GM12878 (cell line): ENCODE measurements around the gene DCC.

Source experiments
- CTCF ChIP-seq, 3 experiments: IDR thresholded peaks in 2 of 3; conservative IDR thresholded peaks in 1 of 3; 2 replicates each; pipeline ENCODE4 v1.5.1; 2011; ENCODE audit warnings: low read depth in 3 of 3, low read length in 3 of 3, mild to moderate bottlenecking in 3 of 3, control low read depth in 2 of 3, moderate library complexity in 2 of 3, inconsistent platforms in 1 of 3, mixed read lengths in 1 of 3; ENCODE audit not compliant: control insufficient read depth in 2 of 3, insufficient read depth in 1 of 3; ENCODE audit errors: extremely low read depth in 1 of 3
- EP300 ChIP-seq, 2 experiments: fragments of 150-350 bp in 1 of 2; IDR thresholded peaks; 2 replicates each; pipeline ENCODE4 v1.6.1; 2011 to 2012; ENCODE audit warnings: low read depth in 2 of 2, low read length in 2 of 2, borderline replicate concordance in 1 of 2, improper control_type of control experiment in 1 of 2, inconsistent platforms in 1 of 2; ENCODE audit not compliant: control insufficient read depth in 1 of 2
- EZH2 ChIP-seq: IDR thresholded peaks from 2 replicates; pipeline ENCODE4 v1.6.1; 2012; ENCODE audit warnings: low read depth, mild to moderate bottlenecking, control low read depth, inconsistent platforms, low read length, borderline replicate concordance; ENCODE audit not compliant: control insufficient read depth
- FOS ChIP-seq: IDR thresholded peaks from 3 replicates; pipeline ENCODE4 v1.6.1; 2011; ENCODE audit warnings: borderline replicate concordance; ENCODE audit not compliant: insufficient read length; ENCODE audit errors: extremely low read depth
- HSF1 ChIP-seq: fragments of 150-350 bp; IDR thresholded peaks from 2 replicates; pipeline ENCODE4 v1.6.1; 2014; ENCODE audit warnings: mild to moderate bottlenecking, low read depth, low read length
- MAX ChIP-seq: IDR thresholded peaks from 2 replicates; pipeline ENCODE4 v1.6.1; 2012; ENCODE audit warnings: low read depth, low read length, improper control_type of control experiment
- MYC ChIP-seq: IDR thresholded peaks from 2 replicates; pipeline ENCODE4 v1.6.1; 2011; ENCODE audit warnings: mild to moderate bottlenecking, low read length, moderate library complexity, inconsistent platforms; ENCODE audit not compliant: insufficient read depth, insufficient replicate concordance, insufficient read length, severe bottlenecking
- NFIC ChIP-seq: IDR thresholded peaks from 2 replicates; pipeline ENCODE4 v1.6.1; 2012; ENCODE audit warnings: low read depth, mild to moderate bottlenecking, inconsistent platforms, low read length, moderate library complexity
- POLR2A ChIP-seq: IDR thresholded peaks from 2 replicates; pipeline ENCODE4 v1.6.1; 2011; ENCODE audit warnings: low read depth, mild to moderate bottlenecking, low read length
- POLR2AphosphoS5 ChIP-seq: IDR thresholded peaks from 2 replicates; pipeline ENCODE4 v1.6.1; 2011; ENCODE audit warnings: mild to moderate bottlenecking, low read length, inconsistent platforms
- RAD21 ChIP-seq: IDR thresholded peaks from 2 replicates; pipeline ENCODE4 v1.6.1; 2011; ENCODE audit warnings: mild to moderate bottlenecking, low read depth, low read length, moderate library complexity; ENCODE audit not compliant: insufficient read depth
- RFX5 ChIP-seq: IDR thresholded peaks from 2 replicates; pipeline ENCODE4 v1.6.1; 2011; ENCODE audit warnings: low read depth, low read length, improper control_type of control experiment
- YY1 ChIP-seq: IDR thresholded peaks from 2 replicates; pipeline ENCODE4 v1.6.1; 2011; ENCODE audit warnings: low read depth, mild to moderate bottlenecking, low read length

- TF ChIP-seq RFX5, result no peak
- no peak for TF ChIP-seq FOS
- no peak for TF ChIP-seq CTCF (IDR thresholded peaks at IDR 0.05 in 2 of 3, conservative IDR thresholded peaks at IDR 0.05 in 1 of 3; ENCODE audit: control insufficient read depth in 2 of 3, extremely low read depth in 1 of 3, insufficient read depth in 1 of 3, low read depth in 3 of 3, low read length in 3 of 3)
- TF ChIP-seq YY1, result no peak
- TF ChIP-seq EP300 (IDR thresholded peaks at IDR 0.05; ENCODE audit: borderline replicate concordance in 1 of 2, control insufficient read depth in 1 of 2, low read depth in 2 of 2, low read length in 2 of 2), result no peak
- no peak for TF ChIP-seq NFIC
- no peak for TF ChIP-seq POLR2A
- no peak for TF ChIP-seq HSF1
- no peak for TF ChIP-seq EZH2
- no peak for TF ChIP-seq RAD21
- TF ChIP-seq MYC, result no peak
- TF ChIP-seq MAX, result no peak
- TF ChIP-seq POLR2AphosphoS5, result no peak
Measured at GRCh38 chr18:52907543-52908308, 567.7 kb downstream of the DCC start.
